IMR-90 (cell line): ENCODE measurements around the gene ANK3. TPM values are rescaled to one million over a fixed set of nuclear protein-coding genes. Genes with fewer than 3 reads are reported as not detected.

Experiments used
- ATAC-seq: fragments of 200-7000 bp; cut with Tn5 transposase; 2 replicates; pipeline ENCODE4 v1.9.1; 2020; ENCODE audit warnings: low read depth, mild to moderate bottlenecking, moderate library complexity
- BruUV-seq: library from RNA; stranded (reverse); fragments of 400-500 nt; replicated peaks from 2 replicates; lab custom pipeline; 2021; lab: Mats Ljungman, UMichigan
- CTCF ChIA-PET: fragments of 300-600 bp; formaldehyde crosslinking; extraction: SDS; loops from one replicate; lab custom pipeline; 2021; ENCODE audit warnings: antibody characterized with exemption; lab: Yijun Ruan, JAX
- POLR2A ChIA-PET: fragments of 300-600 bp; sonication (Branson Sonifier 250); formaldehyde crosslinking; loops from one replicate; lab custom pipeline; 2022; ENCODE audit warnings: antibody characterized with exemption; ENCODE audit not compliant: unreplicated experiment; lab: Charles Lee
- DNase-seq: peaks from one replicate; pipeline ENCODE4 v3.0.0; 2013
- H2AFZ ChIP-seq: replicated peaks from 2 replicates; pipeline ENCODE3; 2013; ENCODE audit warnings: low read length, mild to moderate bottlenecking; ENCODE audit not compliant: poor library complexity
- H2AK5ac ChIP-seq: 2 replicates; pipeline ENCODE4 v1.6.1; 2013; ENCODE audit warnings: low read depth, low read length, inconsistent platforms
- H2AK9ac ChIP-seq: replicated peaks from 2 replicates; pipeline ENCODE3; 2013; ENCODE audit warnings: mild to moderate bottlenecking, low read depth, low read length, moderate library complexity; ENCODE audit not compliant: poor library complexity
- H2BK120ac ChIP-seq: 2 replicates; pipeline ENCODE4 v1.6.1; 2013; ENCODE audit warnings: low read depth, low read length, inconsistent platforms
- H2BK15ac ChIP-seq: 3 replicates; pipeline ENCODE4 v1.6.1; 2013; ENCODE audit warnings: low read depth, low read length, inconsistent platforms
- H2BK20ac ChIP-seq: 2 replicates; pipeline ENCODE4 v1.6.1; 2013; ENCODE audit warnings: low read depth, mild to moderate bottlenecking, inconsistent platforms, low read length, moderate library complexity
- H2BK5ac ChIP-seq: 2 replicates; pipeline ENCODE4 v1.6.1; 2013; ENCODE audit warnings: mild to moderate bottlenecking, low read depth, low read length, inconsistent platforms; ENCODE audit not compliant: poor library complexity, severe bottlenecking
- H3K14ac ChIP-seq: replicated peaks from 2 replicates; pipeline ENCODE4 v1.6.1; 2013; ENCODE audit warnings: low read depth, low read length, inconsistent platforms
- H3K18ac ChIP-seq: 2 replicates; pipeline ENCODE4 v1.6.1; 2013; ENCODE audit warnings: low read depth, low read length, control low read depth
- H3K23ac ChIP-seq: 2 replicates; pipeline ENCODE4 v1.6.1; 2013; ENCODE audit warnings: low read depth, low read length, inconsistent platforms
- H3K27ac ChIP-seq: 2 replicates; pipeline ENCODE4 v1.5.1; 2013; ENCODE audit warnings: mild to moderate bottlenecking, control low read depth, low read length; ENCODE audit not compliant: insufficient read depth
- H3K27me3 ChIP-seq: 2 replicates; pipeline ENCODE4 v1.6.1; 2013; ENCODE audit warnings: low read length; ENCODE audit not compliant: control insufficient read depth, insufficient read depth
- H3K36me3 ChIP-seq: 2 replicates; pipeline ENCODE4 v1.6.1; 2013; ENCODE audit warnings: low read length, mixed read lengths; ENCODE audit not compliant: control insufficient read depth, insufficient read depth
- H3K4ac ChIP-seq: 2 replicates; pipeline ENCODE4 v1.6.1; 2013; ENCODE audit warnings: low read depth, low read length, inconsistent platforms
- H3K4me1 ChIP-seq: 2 replicates; pipeline ENCODE4 v1.6.1; 2013; ENCODE audit warnings: low read length, mixed read lengths; ENCODE audit not compliant: control insufficient read depth, insufficient read depth
- H3K4me2 ChIP-seq: 2 replicates; pipeline ENCODE4 v1.6.1; 2013; ENCODE audit warnings: low read depth, mild to moderate bottlenecking, control low read depth, low read length, moderate library complexity
- H3K4me3 ChIP-seq: 2 replicates; pipeline ENCODE4 v1.5.1; 2013; ENCODE audit warnings: low read depth, mild to moderate bottlenecking, control low read depth, low read length, moderate library complexity; ENCODE audit not compliant: insufficient read depth
- H3K56ac ChIP-seq: 2 replicates; pipeline ENCODE4 v1.6.1; 2013; ENCODE audit warnings: low read length, inconsistent platforms; ENCODE audit not compliant: insufficient read depth; ENCODE audit errors: extremely low read depth
- H3K79me1 ChIP-seq, 2 experiments: 2 replicates each; pipeline ENCODE4 v1.6.1; 2013; ENCODE audit warnings: low read length in 2 of 2, inconsistent platforms in 1 of 2, low read depth in 1 of 2
- H3K9ac ChIP-seq: 2 replicates; pipeline ENCODE4 v1.6.1; 2013; ENCODE audit warnings: low read depth, low read length, control low read depth
- H3K9me1 ChIP-seq: 2 replicates; pipeline ENCODE4 v1.6.1; 2013; ENCODE audit warnings: low read length, inconsistent platforms; ENCODE audit not compliant: insufficient read depth
- H3K9me3 ChIP-seq: 2 replicates; pipeline ENCODE4 v1.6.1; 2013; ENCODE audit warnings: low read length; ENCODE audit not compliant: control insufficient read depth, insufficient read depth
- H4K20me1 ChIP-seq: 2 replicates; pipeline ENCODE4 v1.6.1; 2013; ENCODE audit warnings: low read length, inconsistent platforms; ENCODE audit not compliant: insufficient read depth
- H4K5ac ChIP-seq: 2 replicates; pipeline ENCODE4 v1.6.1; 2013; ENCODE audit warnings: mild to moderate bottlenecking, low read depth, low read length, control low read depth
- H4K8ac ChIP-seq, 2 experiments: 2 replicates each; pipeline ENCODE4 v1.6.1; 2013; ENCODE audit warnings: low read depth in 2 of 2, low read length in 2 of 2, control low read depth in 1 of 2, inconsistent platforms in 1 of 2
- H4K91ac ChIP-seq: 2 replicates; pipeline ENCODE4 v1.6.1; 2013; ENCODE audit warnings: low read depth, low read length, inconsistent platforms; ENCODE audit not compliant: insufficient read depth
- BHLHE40 ChIP-seq: fragments of 150-350 bp; IDR thresholded peaks from 2 replicates; pipeline ENCODE4 v1.6.1; 2016; ENCODE audit warnings: mild to moderate bottlenecking, low read depth, low read length
- CEBPB ChIP-seq: IDR thresholded peaks from 2 replicates; pipeline ENCODE4 v1.6.1; 2012; ENCODE audit warnings: low read depth, low read length, improper control_type of control experiment
- CHD1 ChIP-seq: IDR thresholded peaks from 2 replicates; pipeline ENCODE4 v1.6.1; 2012; ENCODE audit warnings: low read depth, low read length, improper control_type of control experiment
- CTCF ChIP-seq: conservative IDR thresholded peaks from 2 replicates; pipeline ENCODE4 v1.5.1; 2012; ENCODE audit warnings: mild to moderate bottlenecking, low read depth, low read length, improper control_type of control experiment
- ELK1 ChIP-seq: fragments of 150-350 bp; IDR thresholded peaks from 2 replicates; pipeline ENCODE4 v1.6.1; 2016; ENCODE audit warnings: low read depth, mild to moderate bottlenecking, low read length, moderate library complexity, borderline replicate concordance
- FOS ChIP-seq: fragments of 150-350 bp; IDR thresholded peaks from 2 replicates; pipeline ENCODE4 v1.6.1; 2016; ENCODE audit warnings: low read depth, low read length
- MAFK ChIP-seq: IDR thresholded peaks from 2 replicates; pipeline ENCODE4 v1.6.1; 2012; ENCODE audit warnings: low read depth, low read length, improper control_type of control experiment
- MAZ ChIP-seq: IDR thresholded peaks from 2 replicates; pipeline ENCODE4 v1.6.1; 2012; ENCODE audit warnings: low read depth, mild to moderate bottlenecking, low read length, improper control_type of control experiment, moderate library complexity, borderline replicate concordance
- MXI1 ChIP-seq: IDR thresholded peaks from 2 replicates; pipeline ENCODE4 v1.6.1; 2012; ENCODE audit warnings: low read depth, mild to moderate bottlenecking, low read length, moderate library complexity, borderline replicate concordance
- NFE2L2 ChIP-seq: fragments of 150-350 bp; IDR thresholded peaks from 2 replicates; pipeline ENCODE4 v1.6.1; 2016; ENCODE audit warnings: low read depth, mild to moderate bottlenecking, low read length
- POLR2A ChIP-seq: IDR thresholded peaks from 2 replicates; pipeline ENCODE4 v1.6.1; 2012; ENCODE audit warnings: mild to moderate bottlenecking, low read depth, low read length
- RAD21 ChIP-seq: IDR thresholded peaks from 2 replicates; pipeline ENCODE4 v1.6.1; 2012; ENCODE audit warnings: low read length, improper control_type of control experiment
- RCOR1 ChIP-seq: IDR thresholded peaks from 2 replicates; pipeline ENCODE4 v1.6.1; 2012; ENCODE audit warnings: mild to moderate bottlenecking, low read length, improper control_type of control experiment; ENCODE audit not compliant: insufficient replicate concordance
- RFX5 ChIP-seq: IDR thresholded peaks from 2 replicates; pipeline ENCODE4 v1.8.0; 2012; ENCODE audit warnings: low read depth, mild to moderate bottlenecking, low read length, moderate library complexity
- SMC3 ChIP-seq: fragments of 150-350 bp; IDR thresholded peaks from 2 replicates; pipeline ENCODE4 v1.6.1; 2016; ENCODE audit warnings: low read depth, mild to moderate bottlenecking, antibody characterized with exemption, low read length, moderate library complexity
- WGBS, 2 experiments: methylation state at CpG; one replicate each; pipeline versions ENCODE4 v1.1.5 to v1.1.7; 2013; ENCODE audit warnings: missing lambda C conversion rate in 2 of 2; ENCODE audit not compliant: insufficient read length in 1 of 2; ENCODE audit errors: extremely low coverage in 2 of 2; 5-methylcytosine and 5-hydroxymethylcytosine counted together
- dilution Hi-C: fragments of 300-500 bp; cut with HindIII; formaldehyde crosslinking; loops from one replicate; pipeline ENCODE4 v1.14.3; 2018; ENCODE audit warnings: low sequenced_read_pairs; ENCODE audit not compliant: unreplicated experiment
- in situ Hi-C: fragments of 300-500 bp; cut with MboI; formaldehyde crosslinking; loops from 3 replicates; pipeline ENCODE4 v1.14.3; 2019; ENCODE audit warnings: low sequenced_read_pairs, inconsistent platforms, mixed read lengths
- intact Hi-C: fragments of 100-400 bp; cut with micrococcal nuclease; formaldehyde crosslinking; loops from 2 replicates; pipeline ENCODE4 v1.10.0; 2022
- polyA plus RNA-seq, 3 experiments: library from polyadenylated mRNA; depleted of rRNA; stranded (reverse); fragments of >200 nt; gene quantifications; 2 replicates each; pipeline ENCODE4 v1.2.3, GENCODE V29; 2012; ENCODE audit warnings: low replicate concordance in 1 of 3
- total RNA-seq: library from RNA; depleted of rRNA; stranded (reverse); fragments of >200 nt; gene quantifications from 2 replicates; pipeline ENCODE4 v1.2.3, GENCODE V29; 2012

Gene ANK3
- total and polyA plus RNA-seq, 2 of the 4 experiments (the other 2 are of a cell fraction) = 0.63 to 1.8 TPM

GRCh38 chr10:60295028-60295937 is 94.4 kb downstream of the ANK3 start:
- H3K9me3 ChIP-seq = no peaks in the 10 kb centered on the region
- H3K18ac ChIP-seq = no peak overlapping the region
- no peaks in the 10 kb centered on the region for H3K9me1 ChIP-seq
- H3K9ac ChIP-seq = no peak overlapping the region
- no peak overlapping the region for H3K14ac ChIP-seq
- no peaks in the 10 kb centered on the region for H3K27me3 ChIP-seq
- no peak overlapping the region for H2BK15ac ChIP-seq
- no peak overlapping the region for H4K5ac ChIP-seq
- no peak overlapping the region for H2BK120ac ChIP-seq
- BruUV-seq = no TSS peak
- ATAC-seq = no peak
- H4K8ac ChIP-seq = no peak overlapping the region
- H3K27ac ChIP-seq = no peak overlapping the region
- in situ Hi-C loops = no loop called here
- no peak overlapping the region for H2BK20ac ChIP-seq
- CTCF ChIA-PET = interaction anchor here (1.0 kb wide), 1 partner anchor 97 kb away, joined by 3 read pairs; no protein-coding TSS in a partner anchor
- 93% methylated on average over 2 of the region's 9 CpGs; no CpG with 5 or more reads in 1 of the 2 experiments for WGBS, 2 experiments
- no peak overlapping the region for H2AFZ ChIP-seq
- no peak overlapping the region for H4K91ac ChIP-seq
- DNase-seq = no peak
- no peak overlapping the region for H3K23ac ChIP-seq
- H3K79me1 ChIP-seq = no peaks in the 10 kb centered on the region
- H3K4me2 ChIP-seq = no peak overlapping the region
- H2BK5ac ChIP-seq = no peak overlapping the region
- no peak overlapping the region for H2AK5ac ChIP-seq
- no peak overlapping the region for H3K4me3 ChIP-seq
- H2AK9ac ChIP-seq = no peak overlapping the region
- dilution Hi-C loops = no loop called here
- H3K36me3 ChIP-seq = no peaks in the 10 kb centered on the region
- H3K56ac ChIP-seq = no peak overlapping the region
- intact Hi-C loops = no loop called here
- H4K20me1 ChIP-seq = no peaks in the 10 kb centered on the region
- POLR2A ChIA-PET = no interaction called here
- H3K4me1 ChIP-seq = 0 out of 2 replicates have a peak, but pooled peaks cover 2% of the 10 kb centered on the region
- no peak overlapping the region for H3K4ac ChIP-seq
- no peak for TF ChIP-seq MAZ
- TF ChIP-seq SMC3 = no peak
- TF ChIP-seq FOS = no peak
- no peak for TF ChIP-seq BHLHE40
- TF ChIP-seq POLR2A = no peak
- TF ChIP-seq RAD21 = no peak
- TF ChIP-seq RCOR1 = no peak
- TF ChIP-seq CEBPB = no peak
- TF ChIP-seq NFE2L2 = no peak
- TF ChIP-seq RFX5 = no peak
- no peak for TF ChIP-seq CHD1
- no peak for TF ChIP-seq MAFK
- TF ChIP-seq CTCF = no peak
- no peak for TF ChIP-seq ELK1
- TF ChIP-seq MXI1 = no peak
